COLO668 (cell line): Measurements from ENCODE around the gene CLCF1.
A peak's percentile ranks its signal among the peaks of the same experiment; 100 is the strongest.

ENCODE experiments used
- DNase-seq: peaks from one replicate; lab custom pipeline; 2025; ENCODE audit not compliant: unreplicated experiment; lab: John Stamatoyannopoulos, UW

CLCF1 gene

DNA sequence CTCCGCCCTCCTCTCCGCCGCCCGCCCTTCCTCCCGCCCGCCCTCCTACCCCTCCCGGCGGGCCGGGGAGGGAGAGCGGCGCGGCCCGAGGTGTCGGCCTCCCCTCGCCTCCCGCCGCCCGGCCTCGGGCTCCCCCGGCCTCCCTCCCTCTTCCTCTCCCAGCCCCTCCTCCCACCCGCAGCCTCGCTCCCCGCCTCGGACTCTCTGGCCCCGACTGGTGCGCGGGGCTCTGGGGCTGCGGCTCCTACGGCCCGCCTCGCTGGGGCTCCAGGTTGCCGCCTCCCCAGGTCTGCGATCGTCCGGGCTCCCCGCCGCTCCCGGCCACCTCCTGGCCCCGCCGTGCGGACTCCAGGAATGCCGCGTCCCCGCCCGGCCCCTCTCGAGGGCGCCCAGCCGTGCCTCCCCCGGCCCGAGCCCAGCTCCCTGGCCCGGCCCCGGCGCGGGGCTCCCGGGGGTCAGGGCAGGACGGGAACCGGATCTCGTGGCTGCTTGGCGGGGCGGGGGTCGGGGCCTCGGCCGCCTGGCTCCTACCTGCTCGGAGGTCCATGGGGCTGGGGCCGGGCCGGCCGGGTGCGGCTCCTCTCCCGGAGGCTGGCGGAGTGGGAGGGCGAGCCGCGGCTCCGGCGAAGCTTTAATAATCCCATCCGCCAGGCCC lies at the start of gene CLCF1:
Gene CLCF1 (minus strand): TSS at position 606 of the 655 bp plus-strand sequence. CDS start 59 bp downstream, at position 547.
- DNase-seq, result peak; percentile 45

DNA sequence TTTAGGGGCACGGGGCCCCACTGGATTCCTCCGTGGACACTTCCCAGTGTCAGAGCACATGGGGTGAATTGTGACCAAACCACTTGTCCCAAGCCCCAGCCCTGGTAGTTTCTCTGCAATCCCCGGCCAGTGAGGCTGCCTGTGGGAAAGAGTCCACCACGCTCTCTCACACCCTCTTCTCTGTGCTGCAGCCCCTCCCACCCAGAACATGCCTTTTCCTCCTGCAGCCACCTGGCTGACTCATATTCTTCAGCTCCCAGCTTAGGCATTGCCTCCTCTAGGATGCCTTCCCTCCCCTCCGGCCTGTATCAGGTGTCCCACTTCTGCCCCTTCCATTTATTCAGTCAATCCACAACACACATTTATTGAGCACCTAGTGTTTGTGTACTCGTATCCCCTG lies 49.5 kb upstream of the CLCF1 start:
- DNase-seq, result peak; percentile 18

DNA sequence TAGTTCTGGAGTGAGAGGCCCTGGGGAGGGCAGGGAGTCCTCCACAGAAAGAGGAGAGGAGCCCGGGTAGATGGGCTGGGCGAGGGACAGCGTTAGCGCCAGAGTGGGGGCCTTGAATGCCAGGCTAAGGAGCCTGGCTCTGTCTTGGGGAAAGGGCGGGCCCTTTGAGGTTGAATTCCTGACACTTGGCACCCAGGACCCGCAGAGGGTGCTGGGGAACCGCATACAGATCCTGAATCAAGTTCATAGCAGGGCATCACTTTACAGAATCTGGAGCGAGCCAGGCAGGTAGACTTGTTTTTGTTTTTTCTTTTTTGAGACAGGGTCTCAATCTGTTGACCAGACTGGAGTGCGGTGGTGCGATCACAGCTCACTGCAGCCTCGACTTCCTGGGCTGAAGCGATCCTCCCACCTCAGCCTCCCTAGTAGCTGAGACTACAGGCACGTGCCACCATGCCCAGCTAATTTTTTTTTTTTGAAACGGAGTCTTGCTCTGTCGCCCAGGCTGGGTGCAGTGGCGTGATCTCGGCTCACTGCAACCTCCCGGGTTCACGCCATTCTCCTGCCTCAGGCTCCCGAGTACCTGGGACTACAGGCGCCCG lies 48.1 kb upstream of the CLCF1 start:
- DNase-seq, result no peak

DNA sequence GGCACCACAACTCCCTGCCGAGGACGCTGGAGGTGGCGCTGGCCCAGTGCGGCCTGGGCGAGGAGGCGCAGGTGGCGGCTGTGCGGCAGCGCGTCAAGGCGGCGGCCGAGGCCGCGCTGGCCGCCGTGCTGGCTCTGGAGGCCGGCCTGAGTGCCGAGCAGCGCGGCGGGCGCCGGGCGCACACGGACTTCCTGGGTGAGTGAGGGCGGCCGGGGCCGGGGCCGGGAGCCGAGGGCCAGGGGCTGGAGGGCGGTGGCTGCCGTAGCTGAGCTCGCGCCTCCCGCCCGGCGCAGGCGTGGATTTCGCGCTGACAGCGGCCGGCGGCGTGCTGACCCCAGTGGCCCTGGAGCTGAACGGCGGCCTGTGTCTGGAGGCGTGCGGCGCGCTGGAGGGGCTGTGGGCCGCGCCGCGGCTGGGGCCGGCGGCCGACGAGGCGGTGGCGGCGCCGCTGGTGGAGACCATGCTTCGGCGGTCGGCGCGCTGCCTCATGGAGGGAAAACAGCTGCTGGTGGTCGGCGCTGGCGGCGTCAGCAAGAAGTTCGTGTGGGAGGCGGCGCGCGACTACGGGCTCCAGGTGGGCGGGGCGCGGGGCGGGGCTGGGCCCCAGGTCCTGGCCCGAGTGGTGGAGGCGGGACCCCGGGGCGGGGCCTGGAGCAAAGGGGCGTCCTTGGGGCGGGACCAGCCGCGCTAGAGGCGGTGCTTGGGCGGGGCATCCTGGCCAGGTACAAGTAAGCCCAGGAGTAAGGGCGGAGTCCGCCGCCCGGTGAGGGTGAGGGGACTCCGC lies 47.4 kb upstream of the CLCF1 start:
- peak; percentile 97 for DNase-seq

DNA sequence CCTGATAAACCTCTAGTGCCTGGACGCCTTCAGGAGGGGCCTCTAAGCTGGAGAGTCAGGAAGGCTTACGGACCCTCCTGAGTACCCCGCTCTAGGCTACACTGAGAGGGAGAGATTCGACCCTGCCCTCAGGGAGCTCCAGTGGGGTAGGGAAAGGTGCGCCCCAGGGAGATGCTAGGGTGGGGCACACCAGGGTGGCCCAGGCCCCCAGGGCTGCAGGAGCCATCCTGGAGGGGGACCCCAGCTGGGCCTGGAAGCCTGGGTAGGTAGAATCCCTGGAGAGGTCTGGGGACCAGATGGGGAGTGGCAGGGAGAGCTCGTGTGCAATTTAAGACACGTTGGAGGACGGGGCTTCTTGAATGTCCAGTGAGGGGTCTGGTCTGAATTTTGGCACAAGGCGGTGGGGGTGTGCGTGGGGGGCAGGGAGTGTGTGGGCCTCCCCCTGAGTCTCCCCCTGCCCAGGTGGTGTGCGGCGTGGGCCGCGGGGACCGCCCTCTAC lies 46.8 kb upstream of the CLCF1 start:
- no peak for DNase-seq

DNA sequence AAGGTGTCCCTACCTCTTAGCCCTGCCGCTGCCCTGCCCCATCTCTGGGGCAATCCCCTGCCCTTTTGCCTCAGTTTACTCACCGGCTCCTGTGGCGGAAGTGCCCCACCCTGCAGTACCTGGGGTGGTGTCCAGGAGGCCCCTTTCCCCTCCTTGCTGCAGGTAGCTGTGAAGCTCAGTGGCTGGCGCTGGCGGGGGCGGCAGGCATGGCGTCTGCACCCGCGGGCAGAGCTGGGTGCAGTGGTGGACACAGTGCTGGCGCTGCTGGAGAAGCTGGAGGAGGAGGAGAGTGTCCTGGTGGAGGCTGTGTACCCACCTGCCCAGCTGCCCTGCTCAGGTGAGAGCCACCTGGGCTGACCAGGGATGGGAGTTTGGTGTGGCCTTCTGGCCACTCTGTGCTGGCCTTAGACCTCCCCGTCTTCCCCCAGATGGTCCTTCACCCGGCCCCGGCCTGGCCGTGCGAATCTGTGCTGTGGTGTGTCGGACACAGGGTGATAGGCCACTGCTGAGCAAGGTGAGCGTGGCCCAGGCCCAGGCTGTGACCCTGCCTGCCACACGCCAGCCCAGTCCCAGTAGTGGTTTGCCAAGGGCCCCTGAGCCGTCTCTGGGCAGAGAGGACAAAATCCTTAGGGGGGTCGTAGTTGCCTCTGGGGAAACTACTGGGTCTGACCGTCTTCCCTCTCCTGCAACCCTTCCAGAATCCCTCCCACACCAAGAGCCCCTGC lies 46.1 kb upstream of the CLCF1 start:
- no peak for DNase-seq

DNA sequence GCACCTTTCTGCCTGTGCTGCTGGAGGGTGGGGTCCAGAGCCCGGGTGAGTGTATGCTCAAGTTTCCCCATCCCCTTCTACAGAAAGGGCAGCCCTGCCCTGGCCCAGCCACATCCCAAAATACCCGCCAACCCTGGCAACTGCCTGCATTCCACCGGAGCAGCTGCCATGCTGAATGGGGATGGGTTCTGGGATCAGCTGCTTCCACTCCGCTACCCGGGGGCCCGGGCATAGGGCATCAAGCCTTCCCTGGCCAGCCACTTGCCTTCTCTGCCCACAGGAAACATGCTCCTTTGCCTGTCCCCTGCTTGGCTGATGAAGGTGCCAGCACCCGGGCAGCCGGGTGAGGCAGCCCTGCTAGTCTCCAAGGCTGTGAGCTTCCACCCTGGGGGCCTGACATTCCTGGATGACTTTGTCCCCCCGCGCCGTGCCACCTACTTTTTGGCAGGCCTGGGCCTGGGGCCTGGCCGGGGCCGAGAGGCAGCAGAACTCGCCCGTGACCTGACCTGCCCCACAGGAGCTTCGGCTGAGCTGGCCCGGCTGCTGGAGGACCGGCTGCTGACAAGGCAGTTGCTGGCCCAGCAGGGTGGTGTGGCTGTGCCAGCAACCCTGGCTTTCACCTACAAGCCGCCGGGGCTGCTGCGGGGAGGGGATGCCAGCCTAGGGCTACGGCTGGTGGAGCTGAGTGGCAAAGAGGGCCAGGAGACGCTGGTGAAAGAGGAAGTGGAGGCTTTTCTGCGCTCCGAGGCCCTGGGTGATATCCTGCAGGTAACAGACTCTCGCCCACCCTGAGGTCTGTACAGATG lies 45.3 kb upstream of the CLCF1 start:
- DNase-seq, result no peak

DNA sequence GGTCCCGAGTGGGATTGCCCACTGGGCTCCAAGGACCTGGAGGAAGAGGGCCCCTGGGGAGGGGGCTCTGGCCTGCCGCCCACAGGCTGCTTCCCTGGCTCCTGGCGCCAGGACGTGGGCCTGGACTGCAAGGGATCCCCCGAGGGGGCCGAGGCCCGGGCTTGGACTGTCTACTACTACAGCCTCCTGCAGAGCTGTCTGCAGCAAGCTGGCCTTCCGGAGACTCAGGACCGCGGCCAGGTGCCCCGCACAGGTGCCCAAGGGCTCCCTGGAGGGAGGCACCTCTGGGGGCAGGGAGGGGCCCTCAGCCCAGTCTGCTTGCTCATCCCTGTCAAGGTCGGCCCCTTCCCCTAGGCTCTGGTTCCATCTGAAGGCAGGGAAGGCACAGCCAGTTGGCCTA lies 44.0 kb upstream of the CLCF1 start:
- DNase-seq, result no peak

DNA sequence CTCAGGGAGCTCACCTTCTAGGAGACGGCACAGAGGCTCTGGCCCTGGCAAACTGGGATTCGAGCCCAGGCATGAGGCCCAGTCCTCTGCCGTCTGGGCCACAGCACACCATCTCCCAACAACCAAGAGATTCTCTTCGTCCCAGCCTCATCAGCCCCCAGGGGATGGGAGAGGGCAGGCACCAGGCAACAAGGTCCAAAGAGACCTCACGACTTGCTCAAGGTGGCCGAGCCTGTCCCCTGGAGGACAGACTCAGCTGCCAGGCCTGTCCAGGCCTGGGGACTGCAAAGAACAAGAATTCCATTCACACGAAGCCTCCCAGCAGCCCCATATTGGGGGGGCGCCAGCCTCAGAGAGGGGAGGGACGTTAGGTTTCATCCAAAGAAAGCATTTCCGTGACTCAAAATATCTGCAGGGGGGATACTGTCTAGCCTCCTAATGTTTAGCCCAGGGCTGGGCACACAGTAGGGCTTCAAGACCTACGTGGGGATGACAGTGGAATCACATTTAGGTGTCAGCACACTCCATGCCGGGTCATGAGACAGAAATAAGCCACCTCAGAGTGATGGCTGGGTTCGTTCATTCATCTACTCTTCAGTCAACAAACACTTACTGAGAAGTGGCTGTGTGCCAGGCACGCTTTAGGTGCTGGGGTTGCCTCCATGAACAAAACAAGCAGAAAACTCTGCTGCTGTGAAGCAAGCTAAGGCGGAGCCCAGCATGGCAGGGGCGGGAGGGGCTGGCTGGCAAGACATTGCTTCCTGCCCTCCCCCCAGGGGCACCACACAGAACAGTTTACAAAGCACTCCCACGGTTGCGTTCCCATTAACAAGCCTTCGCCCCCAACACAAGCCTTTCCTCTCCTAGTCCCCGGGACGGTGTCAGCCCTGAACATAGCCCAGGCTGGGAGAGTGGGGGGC lies 43.3 kb upstream of the CLCF1 start:
- peak; percentile 71 for DNase-seq

DNA sequence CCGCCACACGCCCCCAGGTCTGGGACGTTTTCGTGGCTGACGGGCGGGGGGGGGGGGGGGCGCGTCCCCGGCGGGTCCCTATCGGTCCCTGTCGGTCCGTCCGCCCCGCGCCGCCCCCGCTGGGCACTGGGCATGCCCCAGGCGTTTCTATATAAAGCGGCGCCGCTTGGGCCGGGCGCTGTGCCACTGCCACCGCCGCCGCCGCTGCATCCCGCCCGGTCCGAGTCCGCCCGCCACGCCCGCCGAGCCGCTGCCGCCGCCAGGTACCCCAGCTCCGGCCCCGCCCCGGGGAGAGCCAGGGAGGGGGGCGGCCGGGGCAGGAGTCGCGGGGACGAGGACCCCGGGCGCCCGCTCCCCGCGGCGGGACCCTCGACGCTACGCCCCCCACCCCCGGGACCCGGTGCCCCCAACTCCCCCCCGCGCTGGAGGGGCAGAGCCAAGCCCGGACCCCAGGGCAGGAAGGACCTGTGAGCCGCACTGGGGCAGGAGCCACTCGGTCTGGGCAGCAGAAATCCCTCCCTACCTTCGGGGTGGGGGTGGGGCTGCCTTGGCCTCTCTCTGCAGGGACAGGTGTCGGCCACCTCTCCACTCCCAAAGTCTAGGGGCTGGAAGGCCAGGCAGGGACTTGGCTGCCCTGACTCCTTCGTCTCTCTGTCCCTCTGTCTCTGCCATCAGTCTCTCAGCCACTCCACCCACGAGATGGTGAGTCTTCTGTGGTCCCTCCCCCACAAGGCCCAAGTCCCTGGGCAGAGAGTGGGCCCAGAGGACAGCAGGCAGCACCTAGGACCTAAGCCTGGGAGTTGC lies 42.3 kb upstream of the CLCF1 start, which contains the start of gene CARNS1:
Gene CARNS1 (plus strand): TSS at position 178 of the 804 bp plus-strand sequence. CDS start 522 bp downstream, at position 700.
- peak; percentile 38 for DNase-seq

DNA sequence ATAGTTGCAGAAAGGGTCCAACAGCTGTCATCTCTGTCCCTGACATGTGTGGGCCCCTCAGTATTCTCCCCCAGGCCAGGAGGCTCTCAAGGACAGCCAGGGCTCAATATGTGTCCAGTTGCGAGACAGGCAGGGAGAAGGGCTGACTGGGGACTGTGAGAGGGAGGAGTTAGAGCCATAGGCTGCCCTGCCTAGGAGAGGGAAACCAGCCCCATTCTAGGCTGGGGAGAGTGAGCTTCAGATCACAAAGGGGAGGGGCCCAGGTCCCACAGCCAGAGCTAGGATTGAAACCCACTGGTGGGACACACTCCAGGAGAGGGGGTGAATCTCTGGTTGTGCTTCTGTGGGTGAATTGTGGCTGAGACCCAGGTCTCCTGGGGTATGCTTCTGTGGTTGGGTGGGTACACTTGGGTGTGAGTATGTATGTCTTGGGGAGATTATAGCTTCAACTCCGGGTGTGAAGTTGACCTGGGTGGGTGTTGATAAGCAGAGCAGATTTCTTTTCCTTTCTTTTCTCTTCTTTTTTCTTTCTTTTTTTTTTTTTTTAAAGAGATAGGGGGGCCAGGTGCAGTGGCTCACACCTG lies 40.0 kb upstream of the CLCF1 start:
- no peak for DNase-seq

DNA sequence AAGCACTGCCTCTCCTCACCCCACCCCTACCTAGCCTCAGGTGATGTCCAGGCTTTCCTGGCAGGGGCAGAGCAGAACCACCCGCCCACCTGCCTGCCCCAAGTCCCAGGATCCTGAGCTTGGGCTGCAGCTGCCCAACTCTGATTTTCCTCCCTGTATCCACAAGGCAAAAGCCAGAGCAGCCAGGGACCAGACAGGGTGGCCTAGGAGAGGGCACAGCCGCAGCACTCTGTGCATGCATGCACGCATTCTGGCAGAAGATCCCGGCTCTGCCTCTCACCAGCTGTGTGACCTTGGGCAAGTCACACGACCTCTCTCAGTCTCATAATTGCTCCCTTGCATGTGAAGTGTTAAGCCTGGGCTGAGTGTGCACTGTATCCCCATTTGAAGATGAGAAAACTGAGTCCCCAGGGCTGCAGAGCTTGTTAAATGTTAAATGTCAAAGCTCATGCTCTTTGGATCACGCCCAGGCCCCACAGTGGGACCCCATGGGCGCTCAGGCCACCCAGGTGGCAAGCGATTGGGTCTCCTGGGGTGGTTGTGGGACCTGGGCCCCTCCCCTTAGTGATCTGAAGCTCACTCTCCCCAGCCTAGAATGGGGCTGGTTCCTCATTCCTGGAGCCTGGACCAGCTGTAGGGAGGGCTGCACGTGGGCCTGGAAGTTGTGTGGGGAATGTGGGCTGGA lies 39.2 kb upstream of the CLCF1 start:
- DNase-seq, result no peak

DNA sequence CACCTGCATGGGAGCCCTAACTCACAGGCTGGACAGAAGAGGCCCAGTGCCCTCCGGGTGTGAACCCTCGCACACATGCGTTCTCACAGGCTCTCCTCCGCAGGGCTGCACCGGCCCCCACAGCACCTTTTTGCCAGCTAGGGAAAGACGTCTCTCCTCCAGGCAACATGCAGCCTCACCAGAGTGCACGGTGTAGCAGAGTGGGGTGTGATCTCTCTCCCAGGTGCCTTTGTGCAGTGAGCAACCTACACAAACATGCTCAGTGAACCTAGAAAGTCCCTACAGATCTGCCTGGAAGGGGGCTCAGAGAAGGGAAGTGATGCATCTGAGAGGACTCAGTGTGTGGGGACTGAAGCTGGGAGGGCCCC lies 38.4 kb upstream of the CLCF1 start:
- no peak for DNase-seq

DNA sequence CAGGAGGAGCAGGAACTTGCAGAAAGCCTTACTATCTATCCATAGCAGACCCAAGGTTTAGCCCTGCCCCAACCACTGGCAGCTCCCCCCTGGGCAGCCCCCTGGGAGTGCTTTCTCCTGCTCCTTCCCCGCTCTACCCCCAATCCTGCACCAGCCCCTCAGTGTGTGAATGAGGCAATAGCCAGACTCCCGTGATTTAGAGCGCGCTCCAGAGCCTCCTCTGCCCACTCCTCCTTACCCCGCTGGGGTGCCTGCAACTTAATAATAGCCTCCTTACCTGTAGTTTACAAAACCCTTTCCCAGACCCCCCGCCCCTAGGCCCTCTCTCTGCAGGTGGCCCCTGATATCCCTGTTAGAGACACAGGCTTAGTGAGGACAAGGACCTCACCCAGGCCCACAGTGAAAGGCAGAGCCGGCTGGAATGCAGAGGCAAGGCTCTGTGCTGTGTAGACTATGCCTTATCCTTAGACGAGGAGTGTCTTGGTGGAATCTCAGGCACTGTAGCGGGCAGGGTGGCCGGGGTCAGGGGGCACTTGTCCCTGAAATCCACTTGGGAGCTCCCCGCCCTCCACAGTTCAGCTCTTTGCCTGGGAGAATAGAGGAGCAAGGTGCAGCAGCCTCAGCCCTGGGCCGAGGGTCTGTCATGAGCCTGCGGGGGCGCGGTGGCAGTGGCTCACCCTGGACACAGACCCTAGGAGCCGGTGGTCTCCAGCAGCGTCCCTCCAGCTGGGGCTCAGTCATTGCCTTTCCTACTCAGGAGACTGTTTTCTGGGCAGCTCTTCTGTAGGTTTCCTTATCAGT lies 37.8 kb upstream of the CLCF1 start:
- DNase-seq, result no peak

DNA sequence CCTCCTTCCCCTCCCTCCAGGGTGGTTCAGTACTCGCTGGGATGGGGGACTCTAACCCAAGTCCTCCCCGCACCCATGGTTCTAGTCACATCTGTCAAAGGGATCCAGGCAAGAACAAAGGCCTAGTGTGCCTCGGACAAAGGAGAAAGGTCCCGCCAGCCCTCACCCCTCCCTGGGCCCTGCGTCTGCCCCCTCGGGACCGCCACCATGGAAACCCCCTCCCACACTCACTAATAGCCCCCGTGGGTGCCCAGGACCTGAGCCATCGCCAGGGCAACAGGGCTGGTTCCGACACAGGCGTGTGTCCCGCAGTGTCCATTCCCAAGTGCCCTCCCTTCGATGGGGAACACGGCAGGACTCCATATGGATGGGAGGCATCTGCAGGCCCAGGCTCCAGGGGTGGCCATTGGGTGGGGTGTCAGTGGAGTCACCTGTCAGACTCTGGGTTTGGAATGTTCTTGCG lies 37.0 kb upstream of the CLCF1 start:
- DNase-seq, result no peak

DNA sequence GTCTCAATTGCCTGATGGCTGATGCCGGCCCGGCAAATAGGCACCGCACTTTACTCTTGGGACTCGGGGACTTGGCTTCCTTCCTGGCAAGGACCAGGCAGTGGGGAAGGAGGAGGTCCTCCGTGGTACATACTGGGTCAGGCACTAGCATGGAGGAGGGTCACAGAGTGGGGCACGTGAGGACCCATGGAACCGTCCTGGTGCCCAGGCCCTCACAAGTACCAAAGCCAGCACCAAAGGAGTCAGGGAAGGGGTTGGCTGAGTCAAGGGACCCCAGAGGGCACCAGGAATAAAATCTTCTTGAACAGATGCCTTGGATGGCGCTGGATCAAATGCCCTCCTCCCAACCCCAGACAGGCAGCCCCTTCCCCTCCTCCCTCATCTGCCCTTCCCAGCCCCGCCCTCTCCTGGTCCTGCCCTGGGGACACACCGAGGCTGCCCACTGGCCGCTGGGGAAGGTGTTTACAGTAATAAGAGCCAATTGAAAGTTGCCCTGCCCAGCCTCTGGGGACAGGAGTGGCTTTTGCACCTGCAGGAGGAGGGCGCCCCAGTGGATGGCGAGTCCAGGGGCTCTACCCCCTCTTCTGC lies 36.5 kb upstream of the CLCF1 start:
- DNase-seq, result peak; percentile 55
